Hematopoietic multipotent progenitor cell treated with erythropoietin and hydrocortisone succinate and interleukin-3 and kit ligand, for 15 days (in vitro differentiated cells): ENCODE data around the gene STK32B.

Experiments
- DNase-seq: peaks from one replicate; pipeline ENCODE4 v3.0.0-alpha.2; 2015; ENCODE audit warnings: low spot score

The STK32B gene

GRCh38 chr4:5532100-5532499 lies 480.8 kb downstream of the STK32B start:
- no peak for DNase-seq

GRCh38 chr4:5539584-5539983 lies 488.3 kb downstream of the STK32B start:
- DNase-seq, result no peak

GRCh38 chr4:5541169-5541568 lies 489.9 kb downstream of the STK32B start:
- no peak for DNase-seq

GRCh38 chr4:5543681-5544080 lies 492.4 kb downstream of the STK32B start:
- no peak for DNase-seq

GRCh38 chr4:5544762-5545161 lies 493.5 kb downstream of the STK32B start:
- no peak for DNase-seq

GRCh38 chr4:5545271-5545670 lies 494.0 kb downstream of the STK32B start:
- DNase-seq, result no peak

- DNase-seq, result no peak
Measured at GRCh38 chr4:5547651-5548249, 496.5 kb downstream of the STK32B start.
